Esophagus muscularis mucosa (tissue), 4 donors: ENCODE results near the gene WFDC1.

ENCODE experiments used
- EP300 ChIP-seq: sonication (generic); formaldehyde crosslinking; IDR thresholded peaks from one replicate; pipeline ENCODE4 v1.6.1; 2017; ENCODE audit warnings: antibody characterized with exemption
- POLR2A ChIP-seq: fragments of 450-650 bp; IDR thresholded peaks from one replicate; pipeline ENCODE4 v1.6.1; 2017; ENCODE audit warnings: antibody characterized with exemption, moderate library complexity, mild to moderate bottlenecking, low read depth
- POLR2AphosphoS5 ChIP-seq, 2 donors: sonication (generic); formaldehyde crosslinking; IDR thresholded peaks; one replicate each; pipeline ENCODE4 v1.6.1; 2017; ENCODE audit warnings: antibody characterized with exemption in 2 of 2
- TF ChIP-seq, protein P1 (sequence below), 3 experiments: fragments of 200-600 bp in 2 of 3; fragments of 450-650 bp in 1 of 3; sonication (generic) in 2 of 3; IDR thresholded peaks; one replicate each; pipeline ENCODE4 v1.5.1; 2017 to 2019; ENCODE audit warnings: antibody characterized with exemption in 3 of 3, mild to moderate bottlenecking in 2 of 3, moderate library complexity in 1 of 3

- TF ChIP-seq, protein P1, sequence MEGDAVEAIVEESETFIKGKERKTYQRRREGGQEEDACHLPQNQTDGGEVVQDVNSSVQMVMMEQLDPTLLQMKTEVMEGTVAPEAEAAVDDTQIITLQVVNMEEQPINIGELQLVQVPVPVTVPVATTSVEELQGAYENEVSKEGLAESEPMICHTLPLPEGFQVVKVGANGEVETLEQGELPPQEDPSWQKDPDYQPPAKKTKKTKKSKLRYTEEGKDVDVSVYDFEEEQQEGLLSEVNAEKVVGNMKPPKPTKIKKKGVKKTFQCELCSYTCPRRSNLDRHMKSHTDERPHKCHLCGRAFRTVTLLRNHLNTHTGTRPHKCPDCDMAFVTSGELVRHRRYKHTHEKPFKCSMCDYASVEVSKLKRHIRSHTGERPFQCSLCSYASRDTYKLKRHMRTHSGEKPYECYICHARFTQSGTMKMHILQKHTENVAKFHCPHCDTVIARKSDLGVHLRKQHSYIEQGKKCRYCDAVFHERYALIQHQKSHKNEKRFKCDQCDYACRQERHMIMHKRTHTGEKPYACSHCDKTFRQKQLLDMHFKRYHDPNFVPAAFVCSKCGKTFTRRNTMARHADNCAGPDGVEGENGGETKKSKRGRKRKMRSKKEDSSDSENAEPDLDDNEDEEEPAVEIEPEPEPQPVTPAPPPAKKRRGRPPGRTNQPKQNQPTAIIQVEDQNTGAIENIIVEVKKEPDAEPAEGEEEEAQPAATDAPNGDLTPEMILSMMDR (IDR thresholded peaks at IDR 0.05): no peak
- TF ChIP-seq EP300 (no peak), POLR2A (no peak), POLR2AphosphoS5 (IDR thresholded peaks at IDR 0.05) (no peak)
Measured at GRCh38 chr16:84303516-84303915, 8.8 kb downstream of the WFDC1 start.
